ENCODE data around the gene ERN2. TPM values are rescaled to one million over a fixed set of nuclear protein-coding genes. Genes with fewer than 3 reads are reported as not detected.

The ERN2 gene
- total RNA-seq, 2 donors from 2014 or later = 0.99 to 5.2 TPM

DNA sequence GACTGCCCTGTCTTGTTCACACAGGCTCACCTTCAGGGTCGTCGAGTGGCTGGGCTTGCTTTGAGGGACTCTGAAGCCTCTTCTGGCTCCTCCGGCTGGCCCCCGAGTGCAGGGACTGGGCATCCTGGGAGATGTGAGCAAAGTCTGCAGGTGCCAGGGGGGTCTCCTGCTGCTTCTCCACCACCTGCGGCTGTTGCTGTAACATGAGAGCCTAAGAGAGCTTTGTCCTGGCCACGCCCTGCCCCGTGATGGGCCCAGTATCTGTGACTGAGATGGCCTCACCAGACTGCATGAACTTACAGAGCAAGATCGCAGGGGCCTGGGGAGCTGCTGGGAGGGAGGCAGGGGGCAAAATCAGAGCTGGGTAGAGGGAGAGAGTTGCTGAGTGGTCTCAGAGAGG lies 12.5 kb downstream of the ERN2 start:
- DNase-seq = no peak
- no peak overlapping the region for H3K27ac ChIP-seq
- TF ChIP-seq POLR2A (IDR thresholded peaks at IDR 0.05) = no peak
- TF ChIP-seq, protein P1, sequence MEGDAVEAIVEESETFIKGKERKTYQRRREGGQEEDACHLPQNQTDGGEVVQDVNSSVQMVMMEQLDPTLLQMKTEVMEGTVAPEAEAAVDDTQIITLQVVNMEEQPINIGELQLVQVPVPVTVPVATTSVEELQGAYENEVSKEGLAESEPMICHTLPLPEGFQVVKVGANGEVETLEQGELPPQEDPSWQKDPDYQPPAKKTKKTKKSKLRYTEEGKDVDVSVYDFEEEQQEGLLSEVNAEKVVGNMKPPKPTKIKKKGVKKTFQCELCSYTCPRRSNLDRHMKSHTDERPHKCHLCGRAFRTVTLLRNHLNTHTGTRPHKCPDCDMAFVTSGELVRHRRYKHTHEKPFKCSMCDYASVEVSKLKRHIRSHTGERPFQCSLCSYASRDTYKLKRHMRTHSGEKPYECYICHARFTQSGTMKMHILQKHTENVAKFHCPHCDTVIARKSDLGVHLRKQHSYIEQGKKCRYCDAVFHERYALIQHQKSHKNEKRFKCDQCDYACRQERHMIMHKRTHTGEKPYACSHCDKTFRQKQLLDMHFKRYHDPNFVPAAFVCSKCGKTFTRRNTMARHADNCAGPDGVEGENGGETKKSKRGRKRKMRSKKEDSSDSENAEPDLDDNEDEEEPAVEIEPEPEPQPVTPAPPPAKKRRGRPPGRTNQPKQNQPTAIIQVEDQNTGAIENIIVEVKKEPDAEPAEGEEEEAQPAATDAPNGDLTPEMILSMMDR (IDR thresholded peaks at IDR 0.05) = no peak

DNA sequence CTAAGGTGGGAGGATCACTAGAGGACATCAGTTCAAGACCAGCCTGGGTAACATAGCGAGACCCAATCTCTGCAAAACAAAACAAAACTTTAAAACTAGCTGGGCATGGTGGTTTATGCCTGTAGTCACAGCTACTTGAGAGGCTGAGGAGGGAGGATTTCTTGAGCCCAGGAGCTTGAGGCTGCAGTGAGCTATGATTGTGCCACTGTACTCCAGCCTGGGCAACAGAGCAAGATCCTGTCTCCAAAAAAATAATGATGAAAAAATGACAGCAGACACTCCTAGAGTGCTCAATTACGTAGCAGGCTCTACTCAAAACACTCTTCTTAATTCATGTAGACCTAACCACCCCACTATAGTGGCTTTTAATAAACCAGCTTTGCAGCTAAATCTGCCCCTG lies 12.9 kb downstream of the ERN2 start:
- Histone ChIP-seq H3K4me3 (no peak overlapping the region), H3K27ac (no peak overlapping the region), H3K4me1 (no peaks in the 10 kb centered on the region), H3K9me3 (peaks cover 0 to 9% (median 0%) of the 10 kb centered on the region in 3 donors), H3K36me3 (replicated peaks in 1 of 2; ENCODE audit: insufficient read depth in 1 of 2, low read depth in 2 of 2) (no peaks in the 10 kb centered on the region), H3K27me3 (no peaks in the 10 kb centered on the region)
- no peak for TF ChIP-seq POLR2A (IDR thresholded peaks at IDR 0.05)
- TF ChIP-seq, protein P1 (IDR thresholded peaks at IDR 0.05) = no peak
- no peak for DNase-seq
- 62 to 90% methylated on average over 2 of the region's 2 CpGs for WGBS, 2 donors
- ATAC-seq = no peak
- intact Hi-C loops (cut with DNase I) = no loop called here

More for the DNA sequence above, 12.5 kb downstream of the ERN2 start:
- Histone ChIP-seq H3K4me1 (no peaks in the 10 kb centered on the region), H3K36me3 (replicated peaks in 1 of 2; ENCODE audit: insufficient read depth in 1 of 2, low read depth in 2 of 2) (no peaks in the 10 kb centered on the region), H3K27me3 (no peaks in the 10 kb centered on the region), H3K4me3 (no peak overlapping the region), H3K9me3 (peaks cover 0 to 9% (median 0%) of the 10 kb centered on the region in 3 donors)
- WGBS, 2 donors = 31 to 34% methylated on average over 4 to 8 of the region's 8 CpGs
- intact Hi-C loops (cut with DNase I) = no loop called here
- no peak for ATAC-seq

DNA sequence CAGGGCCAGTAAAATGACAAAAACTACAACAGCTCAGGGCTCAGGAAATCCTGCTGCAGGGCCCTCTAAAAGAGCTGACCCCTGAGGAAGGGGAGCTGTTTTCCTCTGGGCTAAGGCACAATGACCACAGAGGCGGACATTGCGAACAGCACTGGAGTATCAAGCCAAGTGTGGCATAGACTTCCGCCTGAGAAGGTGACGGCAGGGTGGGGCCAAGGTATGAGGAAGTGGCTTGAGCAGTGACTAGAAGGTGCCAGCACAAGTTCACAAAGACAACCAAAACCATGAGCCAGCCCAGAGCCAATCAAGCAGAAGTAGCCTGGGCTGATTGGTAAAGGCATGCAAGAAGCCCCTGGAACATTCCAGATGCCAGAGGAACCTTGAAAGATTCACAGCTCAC lies 13.9 kb downstream of the ERN2 start:
- 78 to 80% methylated on average over 4 of the region's 4 CpGs for WGBS, 2 donors
- no peak overlapping the region for H3K27ac ChIP-seq
- H3K9me3 ChIP-seq = peaks cover 0 to 9% (median 0%) of the 10 kb centered on the region in 3 donors
- TF ChIP-seq POLR2A (IDR thresholded peaks at IDR 0.05) = no peak
- TF ChIP-seq, protein P1 (IDR thresholded peaks at IDR 0.05) = no peak
- no peaks in the 10 kb centered on the region for H3K4me1 ChIP-seq
- no peak overlapping the region for H3K4me3 ChIP-seq
- ATAC-seq (no peak), DNase-seq (no peak)
- H3K36me3 ChIP-seq (replicated peaks in 1 of 2; ENCODE audit: insufficient read depth in 1 of 2, low read depth in 2 of 2) = no peaks in the 10 kb centered on the region
- intact Hi-C loops (cut with DNase I) = no loop called here
- H3K27me3 ChIP-seq = no peaks in the 10 kb centered on the region

DNA sequence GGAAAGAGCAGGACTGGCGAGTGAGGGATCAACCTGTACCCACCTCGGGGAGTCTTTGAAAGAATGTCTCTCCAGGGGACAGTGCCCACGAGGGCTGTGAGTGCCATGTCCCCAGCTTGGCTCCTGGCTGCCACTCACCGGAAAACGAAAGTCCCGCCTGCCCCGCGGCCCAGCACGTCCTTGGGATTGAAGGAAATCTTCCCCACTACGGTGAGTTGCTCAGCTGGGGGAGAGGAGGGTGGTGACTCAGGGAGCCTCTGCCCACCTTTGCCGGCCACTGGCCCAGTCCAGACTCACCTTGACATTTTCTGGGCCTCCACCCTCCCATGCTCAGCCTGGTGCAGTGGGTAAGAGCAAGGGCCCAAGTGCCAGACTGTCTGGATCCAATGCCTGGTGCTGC lies 17.3 kb downstream of the ERN2 start:
- H3K27ac ChIP-seq = no peak overlapping the region
- ATAC-seq (no peak), DNase-seq (no peak)
- no peaks in the 10 kb centered on the region for H3K27me3 ChIP-seq
- intact Hi-C loops (cut with DNase I) = no loop called here
- H3K4me1 ChIP-seq = no peaks in the 10 kb centered on the region
- 74 to 76% methylated on average over 4 to 11 of the region's 11 CpGs for WGBS, 2 donors
- H3K9me3 ChIP-seq = no peaks in the 10 kb centered on the region
- no peak overlapping the region for H3K4me3 ChIP-seq
- H3K36me3 ChIP-seq (replicated peaks in 1 of 2; ENCODE audit: insufficient read depth in 1 of 2, low read depth in 2 of 2) = no peaks in the 10 kb centered on the region
- TF ChIP-seq, protein P1 (IDR thresholded peaks at IDR 0.05) = no peak
- no peak for TF ChIP-seq POLR2A (IDR thresholded peaks at IDR 0.05)

DNA sequence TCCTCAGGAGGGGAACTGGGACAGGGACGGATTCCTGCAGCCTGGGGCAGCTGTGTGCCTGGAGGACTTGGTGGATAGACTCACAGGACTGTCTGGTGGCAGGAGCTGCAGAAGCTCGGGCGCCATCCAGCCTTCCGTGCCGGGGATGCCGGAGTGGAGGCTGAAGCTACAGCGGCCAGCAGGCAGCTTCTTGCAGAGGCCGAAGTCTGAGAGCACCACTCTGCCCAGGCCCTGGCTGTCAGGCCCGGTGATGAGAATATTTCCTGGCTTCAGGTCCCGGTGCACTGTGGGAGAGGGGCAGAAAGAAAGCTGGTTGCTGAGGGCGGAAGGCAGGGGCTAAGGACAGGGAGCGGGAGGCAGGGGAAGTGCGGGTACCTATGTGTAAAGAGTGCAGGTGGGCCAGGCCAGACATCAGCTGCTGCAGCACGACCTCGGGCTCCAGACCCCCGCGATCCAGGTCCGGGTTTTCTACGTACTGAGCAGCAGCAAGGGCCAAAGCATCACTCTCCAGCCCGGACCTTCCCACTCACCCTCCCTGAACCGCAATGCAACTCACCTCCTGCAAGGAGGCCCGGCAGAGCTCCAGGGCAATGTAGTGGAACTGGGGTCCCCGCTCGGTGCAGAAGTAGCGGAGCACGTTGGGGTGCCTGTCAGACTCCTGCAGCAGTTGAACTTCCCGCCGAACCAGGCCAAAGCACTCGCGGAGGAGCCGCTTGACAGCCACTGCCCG lies 18.2 kb downstream of the ERN2 start:
- WGBS, 2 donors = 21 to 22% methylated on average over 23 to 32 of the region's 32 CpGs
- TF ChIP-seq, protein P1 (IDR thresholded peaks at IDR 0.05) = no peak
- TF ChIP-seq POLR2A (IDR thresholded peaks at IDR 0.05) = no peak
- Histone ChIP-seq H3K27me3 (no peaks in the 10 kb centered on the region), H3K36me3 (replicated peaks in 1 of 2; ENCODE audit: insufficient read depth in 1 of 2, low read depth in 2 of 2) (peaks cover 0 to 3% of the 10 kb centered on the region in 2 donors), H3K4me1 (no peaks in the 10 kb centered on the region), H3K4me3 (no peak overlapping the region), H3K9me3 (no peaks in the 10 kb centered on the region), H3K27ac (no peak overlapping the region)
- ATAC-seq (no peak), DNase-seq (no peak)
- intact Hi-C loops (cut with DNase I) = no loop called here

All from body of pancreas (tissue), 4 donors.